ENCODE measurements around the gene ULK2.

The ULK2 gene

GRCh38 chr17:19733953-19734526 lies 133.7 kb downstream of the ULK2 start:
- ChIA-PET CTCF (interaction anchor here (1.0 to 3.1 kb wide), 2 partner anchors 10 to 33 kb away, joined by 5 to 19 read pairs; no protein-coding TSS in a partner anchor), POLR2A (no interaction called here)
- H3K4me3 ChIP-seq (ENCODE audit: low read depth, low read length): no peak overlapping the region
- no peak for TF ChIP-seq CTCF (IDR thresholded peaks at IDR 0.05; ENCODE audit: insufficient read depth, low read length, missing control alignments)
- no peak for DNase-seq (ENCODE audit: low read depth, low spot score)

GRCh38 chr17:19731626-19732025 lies 136.1 kb downstream of the ULK2 start:
- CTCF ChIA-PET: interaction anchor here (1.4 kb wide), 1 partner anchor 13 kb away, joined by 7 read pairs; no protein-coding TSS in a partner anchor
- no peak overlapping the region for H3K4me3 ChIP-seq (ENCODE audit: low read depth, low read length)
- no peak for DNase-seq (ENCODE audit: low read depth, low spot score)
- POLR2A ChIA-PET: no interaction called here
- TF ChIP-seq CTCF (IDR thresholded peaks at IDR 0.05; ENCODE audit: insufficient read depth, low read length, missing control alignments): no peak

GRCh38 chr17:19730843-19731242 lies 136.9 kb downstream of the ULK2 start:
- ChIA-PET POLR2A (no interaction called here), CTCF (interaction anchor here (1.4 kb wide), 1 partner anchor 14 kb away, joined by 7 read pairs; no protein-coding TSS in a partner anchor)
- DNase-seq (ENCODE audit: low read depth, low spot score): no peak
- H3K4me3 ChIP-seq (ENCODE audit: low read depth, low read length): no peak overlapping the region
- no peak for TF ChIP-seq CTCF (IDR thresholded peaks at IDR 0.05; ENCODE audit: insufficient read depth, low read length, missing control alignments)

GRCh38 chr17:19729900-19730299 lies 137.8 kb downstream of the ULK2 start:
- ChIA-PET CTCF (interaction anchor here (1.1 kb wide), 1 partner anchor 13 kb away, joined by 3 read pairs; no protein-coding TSS in a partner anchor), POLR2A (no interaction called here)
- no peak for TF ChIP-seq CTCF (IDR thresholded peaks at IDR 0.05; ENCODE audit: insufficient read depth, low read length, missing control alignments)
- no peak overlapping the region for H3K4me3 ChIP-seq (ENCODE audit: low read depth, low read length)
- no peak for DNase-seq (ENCODE audit: low read depth, low spot score)

GRCh38 chr17:19728084-19728495 lies 139.6 kb downstream of the ULK2 start:
- ChIA-PET CTCF (interaction anchor here (1.1 to 1.8 kb wide), 5 partner anchors 14 to 80 kb away, joined by 3 to 9 read pairs (median 5); partner anchors contain the start of gene ALDH3A2), POLR2A (no interaction called here)
- DNase-seq (ENCODE audit: low read depth, low spot score): peak; percentile 26
- no peak overlapping the region for H3K4me3 ChIP-seq (ENCODE audit: low read depth, low read length)
- TF ChIP-seq CTCF (IDR thresholded peaks at IDR 0.05; ENCODE audit: insufficient read depth, low read length, missing control alignments): no peak

GRCh38 chr17:19727501-19728078 lies 140.1 kb downstream of the ULK2 start:
- ChIA-PET CTCF (interaction anchor here (1.1 to 1.8 kb wide), 5 partner anchors 15 to 80 kb away, joined by 3 to 9 read pairs (median 5); partner anchors contain the start of gene ALDH3A2), POLR2A (no interaction called here)

More at GRCh38 chr17:19727501-19728078, 140.1 kb downstream of the ULK2 start:
- TF ChIP-seq CTCF (IDR thresholded peaks at IDR 0.05; ENCODE audit: insufficient read depth, low read length, missing control alignments): no peak
- peak; percentile 44 for DNase-seq (ENCODE audit: low read depth, low spot score)
- H3K4me3 ChIP-seq (ENCODE audit: low read depth, low read length): no peak overlapping the region

Data from AG04449 (cell line).